Muscle of arm (tissue), 12 donors: ENCODE measurements around the gene SFXN4. TPM values are rescaled to one million over a fixed set of nuclear protein-coding genes. Genes with fewer than 3 reads are reported as not detected.
"Not testable (repeated sequence)": the region's sequence is repeated elsewhere in the genome, so short reads cannot be mapped to it uniquely, and the experiment has no call there.

Experiments used
- DNase-seq: peaks from one replicate; pipeline ENCODE4 v3.0.0-alpha.2; 2013
- polyA plus RNA-seq, 12 donors: library from polyadenylated mRNA; unstranded; fragments of 120-200 nt; gene quantifications; one replicate each; pipeline ENCODE4 v1.2.1, GENCODE V29; 2013; ENCODE audit not compliant: insufficient read length in 12 of 12

Gene SFXN4
- polyA plus RNA-seq, 12 donors, result 19.6 to 35.2 (median 26.1) TPM; not detected in 1

GRCh38 chr10:119149729-119150128, 15.8 kb downstream of the SFXN4 start:
- DNase-seq, result no peak

- no peak for DNase-seq
Measured at GRCh38 chr10:119149157-119149556, 16.4 kb downstream of the SFXN4 start.

DNA sequence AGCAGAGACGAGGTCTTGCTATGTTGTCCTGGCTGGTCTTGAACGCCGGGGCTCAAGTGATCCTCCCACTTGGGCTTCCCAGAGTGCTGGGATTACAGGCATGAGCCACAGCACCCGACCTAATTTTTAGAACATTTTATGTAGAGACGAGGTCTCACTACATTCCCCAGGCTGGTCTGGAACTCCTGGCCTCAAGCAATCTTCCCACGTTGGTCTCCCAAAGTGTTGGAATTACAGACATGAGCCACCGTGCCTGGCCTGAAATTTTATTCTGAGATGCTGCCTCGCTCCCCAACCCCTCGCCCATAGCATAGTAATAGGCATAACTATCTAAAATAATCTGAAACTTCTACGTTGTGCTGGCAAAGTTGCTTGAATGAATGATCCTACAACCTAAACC, 21.9 kb downstream of the SFXN4 start:
- no peak for DNase-seq

DNA sequence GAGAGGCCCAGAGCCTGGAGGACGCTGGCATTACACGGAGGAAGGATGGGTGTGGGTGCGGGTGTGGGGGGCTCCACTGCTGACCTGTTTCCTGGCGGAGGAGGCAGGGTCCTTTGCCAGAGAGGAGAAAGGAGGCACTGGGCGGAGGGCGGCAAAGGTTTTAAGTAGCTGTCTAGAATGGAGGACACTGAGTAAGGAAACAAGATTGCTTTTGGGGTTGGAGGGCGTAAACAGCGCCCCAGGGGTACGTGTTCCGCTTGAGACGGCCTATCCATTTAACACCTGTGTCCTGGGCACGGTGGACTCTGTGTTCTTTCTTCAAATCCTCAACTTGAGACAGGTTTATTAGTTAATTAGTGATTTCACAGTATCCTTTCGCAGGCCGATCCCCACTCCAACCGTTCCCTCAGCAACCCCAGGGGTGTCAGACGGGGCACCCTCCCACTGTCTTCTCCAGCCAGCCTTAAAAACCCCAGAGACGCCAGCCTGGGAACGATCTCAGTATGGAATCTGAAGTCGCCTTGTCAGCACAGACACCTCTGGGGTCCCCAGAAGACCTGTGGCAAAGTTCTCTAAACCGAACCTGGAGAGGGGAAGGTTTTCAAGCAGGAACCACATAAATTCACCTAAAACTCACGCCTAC, 24.8 kb downstream of the SFXN4 start:
- no peak for DNase-seq

DNA sequence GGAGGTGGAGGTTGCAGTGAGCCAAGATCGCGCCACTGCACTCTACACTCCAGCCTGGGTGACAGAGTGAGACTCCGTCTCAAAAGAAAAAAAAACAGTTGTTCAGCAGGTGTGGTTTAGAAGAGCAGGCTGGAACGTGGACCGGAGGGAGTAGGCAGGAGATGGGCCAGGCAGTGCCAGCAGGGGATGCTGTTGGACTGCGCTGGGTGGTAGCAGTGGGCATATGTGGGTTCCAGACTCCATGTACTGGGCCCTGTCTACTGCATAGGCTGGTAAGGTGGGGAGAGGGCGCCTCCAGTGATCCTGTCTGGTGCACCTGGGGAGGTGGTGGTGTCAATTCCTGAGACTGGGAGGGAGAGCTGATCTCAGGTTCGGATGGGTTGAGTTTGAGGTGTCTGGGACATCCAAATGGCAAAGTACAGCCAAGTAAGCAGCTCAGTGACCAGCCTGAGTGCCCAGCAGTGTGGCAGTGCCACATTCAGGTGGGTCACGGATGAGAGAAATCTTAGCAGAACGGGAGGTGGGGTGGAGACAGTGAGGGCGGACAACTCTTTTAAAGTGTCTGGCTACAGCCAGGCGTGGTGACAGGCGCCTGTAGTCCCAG, 25.9 kb downstream of the SFXN4 start:
- no peak for DNase-seq

GRCh38 chr10:119138346-119139306, 26.9 kb downstream of the SFXN4 start:
- no peak for DNase-seq

- DNase-seq, result not testable (repeated sequence)
Measured at GRCh38 chr10:119137878-119138277, 27.6 kb downstream of the SFXN4 start.

GRCh38 chr10:119136084-119136483, 29.4 kb downstream of the SFXN4 start:
- DNase-seq, result no peak

- no peak for DNase-seq
Measured at GRCh38 chr10:119135513-119135881, 30.0 kb downstream of the SFXN4 start.

DNA sequence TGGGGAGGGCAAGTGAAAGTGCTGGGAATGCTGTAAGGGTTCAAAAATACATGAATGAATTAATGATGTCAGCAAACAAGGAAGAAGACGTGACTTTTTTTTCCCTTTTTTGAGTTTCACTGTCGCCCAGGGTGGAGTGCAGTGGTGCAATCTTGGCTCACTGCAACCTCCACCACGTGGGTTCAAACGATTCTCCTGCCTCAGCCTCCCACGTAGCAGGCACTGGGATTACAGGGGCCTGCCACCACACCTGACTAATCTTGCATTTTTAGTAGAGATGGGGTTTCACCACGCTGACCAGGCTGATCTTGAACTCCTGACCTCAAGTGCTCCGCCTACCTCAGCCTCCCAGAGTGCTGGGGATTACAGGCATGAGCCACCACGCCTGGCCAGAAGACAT, 31.6 kb downstream of the SFXN4 start:
- no peak for DNase-seq

GRCh38 chr10:119132521-119133345, 32.8 kb downstream of the SFXN4 start:
- no peak for DNase-seq

GRCh38 chr10:119131512-119132240, 33.8 kb downstream of the SFXN4 start:
- DNase-seq, result no peak

GRCh38 chr10:119129721-119130120, 35.8 kb downstream of the SFXN4 start:
- DNase-seq, result no peak

DNA sequence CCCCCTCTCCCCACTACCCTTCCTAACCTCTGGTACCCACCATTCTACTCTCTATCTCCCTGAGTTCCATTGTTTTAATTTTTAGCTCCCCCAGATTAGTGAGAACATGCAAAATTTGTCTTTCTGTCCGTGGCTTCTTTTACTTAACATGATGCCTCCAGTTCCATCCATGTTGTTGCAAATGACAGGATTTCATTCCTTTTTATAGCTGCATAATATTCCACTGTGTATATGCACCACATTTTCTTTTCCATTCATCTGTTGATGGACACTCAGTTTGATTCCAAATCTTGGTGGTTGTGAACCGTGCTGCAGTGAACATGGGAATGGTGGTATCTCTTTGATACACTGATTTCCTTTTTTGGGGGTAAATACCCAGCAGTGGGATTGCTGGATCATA, 39.6 kb downstream of the SFXN4 start:
- DNase-seq, result no peak

- no peak for DNase-seq
Measured at GRCh38 chr10:119120875-119121274, 44.6 kb downstream of the SFXN4 start.

DNA sequence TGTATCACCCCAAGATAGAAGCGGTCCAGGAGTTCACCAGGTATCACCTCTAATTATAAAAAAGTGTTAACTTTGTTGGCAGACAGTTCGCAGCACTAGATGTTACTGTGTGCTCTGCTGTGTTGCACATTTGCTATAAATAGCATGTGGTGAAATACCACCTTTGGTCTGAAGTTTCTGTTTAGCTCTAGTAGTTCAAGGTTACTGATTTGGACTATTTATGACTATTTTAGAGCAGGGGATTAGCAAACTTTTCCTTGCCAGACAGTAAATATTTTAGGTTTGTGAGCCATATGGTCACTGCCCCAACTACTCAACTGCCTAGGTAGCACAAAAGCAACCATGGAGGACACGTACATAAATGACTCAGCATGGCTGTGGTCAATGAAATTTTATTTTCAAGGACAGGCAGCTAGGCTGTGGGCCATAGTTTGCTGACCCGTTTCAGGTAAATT, 45.1 kb downstream of the SFXN4 start:
- DNase-seq, result no peak

GRCh38 chr10:119119400-119119799, 46.1 kb downstream of the SFXN4 start:
- DNase-seq, result no peak

DNA sequence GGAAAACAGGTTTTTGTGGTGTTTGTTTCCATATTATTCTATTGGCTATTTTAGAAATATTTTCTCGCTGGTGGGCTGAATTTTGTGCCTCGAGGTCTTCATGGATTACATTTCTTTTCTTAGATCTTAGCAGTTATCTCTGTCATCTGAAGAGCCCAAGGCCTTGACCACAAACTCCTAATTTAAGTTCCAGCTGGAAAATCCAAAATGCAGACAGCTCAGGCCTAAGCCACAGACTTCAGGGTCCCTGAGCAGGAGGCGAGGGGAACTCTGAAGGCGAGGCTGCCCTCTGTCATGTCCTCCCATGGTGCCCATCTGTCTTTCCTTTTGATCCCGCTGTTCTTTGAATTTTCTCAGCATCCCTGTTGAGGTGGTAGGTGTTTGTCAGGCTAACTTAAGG, 47.3 kb downstream of the SFXN4 start:
- DNase-seq, result no peak

DNA sequence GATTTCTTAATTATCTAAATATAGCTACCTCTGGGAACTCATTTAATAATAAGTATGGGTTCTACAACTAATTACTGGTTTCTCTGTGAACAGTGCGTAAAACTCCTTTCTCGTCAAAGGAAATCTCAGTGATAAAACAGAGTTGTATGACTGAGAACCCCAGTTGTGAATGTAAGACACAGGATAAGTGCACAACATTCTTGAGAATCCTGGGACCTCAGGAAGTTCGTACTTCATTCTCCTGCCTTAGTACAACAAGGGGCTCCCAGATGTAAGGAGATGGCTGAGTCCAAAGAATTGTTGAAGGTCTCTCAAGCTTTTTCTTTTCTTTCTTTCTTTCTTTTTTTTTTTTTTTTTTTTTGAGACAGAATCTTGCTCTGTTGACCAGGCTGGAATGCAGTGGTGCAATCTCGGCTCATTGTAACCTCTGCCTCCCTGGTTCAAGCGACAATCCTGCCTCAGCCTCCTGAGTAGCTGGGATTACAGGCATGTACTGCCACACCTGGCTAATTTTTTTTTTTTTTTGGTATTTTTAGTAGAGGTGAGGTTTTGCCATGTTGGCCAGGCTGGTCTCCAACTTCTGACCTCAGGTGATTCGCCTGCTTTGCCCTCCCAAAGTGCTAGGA, 49.1 kb downstream of the SFXN4 start:
- no peak for DNase-seq

- no peak for DNase-seq
Measured at GRCh38 chr10:119115926-119116325, 49.6 kb downstream of the SFXN4 start.
